Germinal center (tissue), 1 donor: ENCODE measurements around the gene HOOK1.
"Not testable (repeated sequence)": the region's sequence is repeated elsewhere in the genome, so short reads cannot be mapped to it uniquely, and the experiment has no call there.

ENCODE experiments used
- DNase-seq: peaks from one replicate; pipeline ENCODE4 v3.0.0; 2012; ENCODE audit warnings: mixed read lengths, low spot score

HOOK1 gene

GRCh38 chr1:59885160-59885832, 70.5 kb downstream of the HOOK1 start:
- DNase-seq = no peak

DNA sequence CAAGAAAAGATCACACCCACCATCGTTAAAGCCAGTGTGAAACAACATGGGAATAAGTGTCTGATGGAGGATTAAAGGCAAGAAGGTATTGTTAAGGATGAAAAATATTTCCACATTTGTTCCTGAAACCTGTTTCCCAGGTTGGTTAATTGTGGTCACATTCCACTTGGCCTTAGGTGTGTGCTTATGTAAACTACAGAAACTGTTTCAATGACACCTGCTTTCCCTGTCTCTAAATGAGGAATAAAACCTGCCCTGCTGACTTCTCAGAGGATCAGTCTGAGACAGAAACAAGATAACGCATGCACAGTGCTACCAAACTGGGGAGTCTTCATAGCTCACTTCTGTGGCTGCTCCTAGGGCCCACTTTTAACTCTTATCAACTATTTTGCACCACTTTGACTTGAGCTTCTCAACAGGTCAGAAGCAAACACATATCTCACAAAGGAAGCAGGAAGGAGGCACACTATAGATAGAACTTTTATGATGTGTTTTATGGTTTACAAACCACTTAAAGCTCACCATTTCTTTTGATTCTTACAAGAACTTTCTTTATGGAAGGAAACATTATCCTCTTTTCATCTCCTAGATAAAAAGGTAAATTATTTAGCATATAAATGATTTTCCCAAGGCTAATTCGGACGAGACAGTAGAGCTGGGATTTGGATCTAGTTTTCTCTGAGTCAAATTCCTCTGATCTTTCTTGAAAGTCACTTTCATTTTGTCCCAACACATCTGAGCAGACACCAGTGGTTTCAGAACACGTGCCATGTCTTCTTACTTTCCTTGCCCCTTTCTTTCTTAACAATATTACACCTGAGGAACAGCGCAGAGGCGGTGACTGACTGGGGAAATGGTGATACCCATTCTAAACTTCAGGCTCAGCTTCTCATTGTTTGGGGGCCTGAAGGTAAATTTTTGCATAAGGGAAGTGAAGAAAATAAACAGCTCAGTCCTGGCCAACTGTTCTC, 78.4 kb downstream of the HOOK1 start:
- DNase-seq = no peak

DNA sequence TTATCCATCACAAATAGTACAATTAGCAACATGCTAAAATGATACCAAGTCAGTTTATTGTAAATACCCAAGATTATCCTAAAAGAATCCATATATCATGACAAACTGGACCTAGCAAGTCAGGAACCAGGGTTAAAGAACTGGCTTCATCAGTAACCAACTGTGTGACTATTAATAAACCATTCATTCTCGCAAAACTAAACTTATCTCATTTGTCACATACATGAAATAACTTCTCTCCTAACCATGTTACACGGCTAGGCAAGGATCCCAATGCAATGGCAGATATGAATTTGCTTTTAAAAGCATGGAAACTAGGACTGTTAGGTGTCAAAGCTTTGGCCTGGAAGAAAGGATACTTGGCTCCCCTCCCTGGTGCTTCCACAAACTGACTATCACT, 82.4 kb downstream of the HOOK1 start:
- DNase-seq = no peak

- DNase-seq = no peak
Observed at GRCh38 chr1:59898927-59899326, 84.2 kb downstream of the HOOK1 start.

DNA sequence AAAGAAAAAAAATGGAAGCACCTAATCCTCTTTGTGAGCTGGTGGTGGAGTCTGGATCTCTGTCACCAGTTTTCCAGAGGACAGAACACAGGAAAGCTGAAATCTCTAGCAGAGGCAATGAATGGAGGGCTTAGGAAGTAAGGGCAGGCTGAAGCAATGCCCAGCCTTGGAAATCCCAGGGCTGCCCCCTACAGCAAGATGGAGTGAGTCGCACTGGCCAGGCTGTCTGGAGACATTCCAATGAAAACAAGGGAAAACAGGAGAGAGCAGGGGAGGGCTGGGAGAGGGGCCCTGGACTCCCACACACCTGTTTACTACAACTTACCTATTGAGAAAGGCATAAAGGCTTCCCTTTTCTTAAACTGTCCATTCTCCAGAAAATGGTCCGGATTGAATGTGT, 85.9 kb downstream of the HOOK1 start:
- no peak for DNase-seq

DNA sequence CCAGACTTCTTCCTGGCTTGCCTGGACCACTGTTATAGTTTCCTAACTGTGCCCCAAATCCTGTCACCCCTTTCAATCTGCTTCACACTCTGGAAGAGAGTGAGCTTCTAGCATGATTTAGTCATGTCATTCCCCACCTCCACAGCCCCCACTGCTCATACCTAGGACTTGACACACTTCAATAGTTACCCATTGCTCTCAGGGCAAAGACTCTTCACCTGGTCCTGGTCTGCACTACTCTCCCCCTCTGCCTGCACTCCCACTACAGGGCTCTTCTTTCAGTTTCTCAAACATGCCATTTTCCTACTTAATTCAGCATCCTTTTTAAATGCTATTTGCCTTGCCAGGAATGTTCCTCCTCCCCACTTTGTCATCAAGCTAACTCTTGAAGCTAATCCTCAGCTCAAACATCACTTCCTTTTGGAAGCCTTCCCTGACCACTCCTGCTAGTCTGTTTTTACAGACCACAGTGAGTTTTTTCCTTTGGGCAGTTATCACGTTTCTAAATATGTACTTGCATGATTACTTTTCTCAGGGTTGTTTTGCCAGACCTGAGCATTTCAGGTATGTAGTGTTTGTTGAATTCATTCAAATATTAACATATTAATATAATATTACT, 87.1 kb downstream of the HOOK1 start:
- DNase-seq = no peak

- DNase-seq = peak; percentile 6
Observed at GRCh38 chr1:59903141-59903754, 88.5 kb downstream of the HOOK1 start.

DNA sequence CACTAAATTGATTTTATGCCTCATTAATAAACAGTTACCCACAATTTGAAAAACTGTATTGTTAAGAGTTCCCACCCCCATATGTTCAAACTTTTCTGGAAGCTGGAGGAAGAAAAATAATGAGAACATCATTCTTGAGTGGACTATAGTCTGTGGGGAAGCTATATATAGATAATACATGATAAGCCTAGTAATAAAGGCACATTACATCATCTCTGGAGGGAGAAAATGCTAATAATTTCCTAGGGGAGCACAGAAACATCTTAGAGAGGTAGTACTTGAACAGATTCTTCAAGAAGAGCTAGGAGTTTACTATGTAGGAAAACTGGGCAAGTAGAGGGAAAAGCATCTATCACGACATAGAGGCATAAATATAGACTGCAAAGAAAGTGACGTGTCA, 92.2 kb downstream of the HOOK1 start:
- DNase-seq = no peak

- DNase-seq = no peak
Observed at GRCh38 chr1:59908084-59908483, 93.3 kb downstream of the HOOK1 start.

GRCh38 chr1:59908682-59909081, 93.9 kb downstream of the HOOK1 start:
- DNase-seq = no peak

DNA sequence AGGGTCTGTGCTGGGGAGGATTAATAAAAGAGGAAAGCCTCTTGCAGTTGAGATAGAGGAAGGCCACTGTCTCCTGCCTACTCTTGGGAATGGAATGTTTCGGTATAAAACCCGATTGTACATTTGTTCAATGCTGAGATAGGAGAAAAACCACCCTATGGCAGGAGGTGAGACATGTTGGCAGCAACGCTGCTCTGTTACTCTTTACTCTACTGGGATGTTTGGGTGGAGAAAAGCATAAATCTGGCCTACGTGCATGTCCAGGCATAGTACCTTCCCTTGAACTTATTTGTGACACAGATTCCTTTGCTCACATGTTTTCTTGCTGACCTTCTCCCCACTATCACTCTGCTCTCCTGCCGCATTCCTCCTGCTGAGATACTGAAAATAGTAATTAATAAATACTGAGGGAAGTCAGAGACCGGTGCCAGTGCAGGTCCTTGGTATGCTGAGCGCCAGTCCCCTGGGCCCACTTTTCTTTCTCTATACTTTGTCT, 100.1 kb downstream of the HOOK1 start:
- not testable (repeated sequence) for DNase-seq

DNA sequence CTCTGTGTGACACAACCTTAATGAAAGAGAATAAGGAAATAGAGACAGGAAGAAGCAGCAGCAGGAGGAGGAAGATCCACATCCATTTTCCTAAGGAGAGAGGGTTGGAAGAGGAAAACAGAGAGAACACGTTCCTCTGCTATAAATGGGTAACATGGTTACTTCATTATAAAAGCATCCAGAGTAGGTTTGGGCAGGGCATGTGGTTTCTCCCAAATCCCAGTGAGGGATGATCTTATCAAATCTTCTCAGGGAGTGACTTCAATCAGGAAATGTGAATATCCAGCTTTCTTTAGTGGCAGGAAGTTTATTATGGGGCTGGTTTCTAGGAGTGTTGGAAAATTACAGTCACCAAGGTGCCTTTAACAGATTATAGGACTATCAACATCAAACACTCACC, 100.8 kb downstream of the HOOK1 start:
- DNase-seq = no peak

DNA sequence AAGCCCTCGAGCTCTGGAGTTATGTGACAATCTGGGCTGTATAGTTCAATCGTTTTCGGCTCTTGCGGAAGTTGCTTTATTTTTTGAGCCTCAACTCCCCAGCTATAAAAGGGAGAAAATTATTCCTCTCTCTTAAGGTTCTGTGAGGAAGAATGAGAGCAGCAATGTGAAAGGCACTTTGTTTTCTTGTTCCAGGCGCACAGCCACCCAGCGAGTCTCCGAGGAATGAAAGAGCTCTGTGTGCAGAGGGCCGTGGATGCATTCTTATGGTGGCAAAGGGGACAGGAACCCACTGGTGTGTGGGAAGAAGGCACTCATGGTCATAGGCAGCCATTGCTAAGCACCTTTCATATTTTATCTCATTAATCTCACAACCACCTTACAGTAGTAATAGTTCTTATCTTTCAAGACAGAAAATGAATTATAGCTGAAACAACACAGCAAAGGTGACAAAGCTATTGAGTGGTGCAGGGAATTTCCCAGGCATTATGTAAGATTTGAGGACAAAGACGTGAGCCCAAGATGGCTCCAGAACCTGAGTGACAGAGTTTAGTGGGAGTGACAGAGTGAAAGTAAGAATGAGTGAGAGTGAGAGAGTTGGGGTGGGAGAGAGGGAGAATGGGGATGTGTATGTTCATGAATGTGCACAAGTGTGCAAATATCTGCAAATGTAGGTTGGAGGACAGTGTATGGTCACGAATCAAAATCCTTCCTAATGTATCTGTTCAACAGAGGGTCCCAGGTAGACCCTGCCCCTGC, 102.5 kb downstream of the HOOK1 start:
- no peak for DNase-seq

DNA sequence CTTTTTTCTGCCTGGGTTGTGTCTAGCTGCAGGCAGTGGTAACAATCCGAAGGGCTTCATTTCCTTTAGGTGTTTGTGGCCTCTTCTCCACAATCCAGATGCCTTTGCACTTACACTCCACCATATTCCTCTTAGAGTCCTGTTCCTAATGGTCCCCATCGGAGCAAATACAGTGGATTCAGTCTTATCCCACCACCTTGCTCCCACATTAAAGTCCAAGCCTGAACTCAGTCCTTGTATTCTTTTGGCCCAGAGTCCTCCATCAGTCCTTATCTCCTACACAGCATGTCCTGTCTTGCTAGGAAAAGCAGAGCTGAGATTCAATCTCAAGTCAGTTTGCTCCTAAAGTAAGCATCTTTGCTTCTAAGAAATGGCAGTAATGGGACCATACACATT, 103.0 kb downstream of the HOOK1 start:
- no peak for DNase-seq

DNA sequence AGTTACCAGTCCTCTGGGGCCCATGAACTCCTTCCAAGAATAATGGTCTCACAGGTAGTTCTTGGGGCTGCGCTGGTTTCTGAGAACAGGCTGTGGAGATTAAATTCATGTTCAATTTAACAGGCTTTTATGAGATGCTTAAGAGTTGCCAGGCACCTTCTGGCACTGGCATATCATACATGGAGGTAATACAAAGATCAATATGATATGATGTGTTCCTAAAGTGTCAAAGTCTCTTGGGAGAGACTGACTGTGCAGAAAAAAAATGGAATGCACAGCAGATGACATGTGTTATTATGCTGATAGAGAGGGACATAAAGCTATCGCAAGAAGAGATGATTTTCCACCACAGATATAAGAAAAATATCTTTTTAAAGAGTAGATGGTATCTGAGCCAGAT, 105.0 kb downstream of the HOOK1 start:
- no peak for DNase-seq

- DNase-seq = not testable (repeated sequence)
Observed at GRCh38 chr1:59921258-59921899, 106.6 kb downstream of the HOOK1 start.

- no peak for DNase-seq
Observed at GRCh38 chr1:59924653-59925052, 109.9 kb downstream of the HOOK1 start.
